Measurements from ENCODE around the gene DNAJA2. TPM values are rescaled to one million over a fixed set of nuclear protein-coding genes. Genes with fewer than 3 reads are reported as not detected.
A peak's percentile ranks its signal among the peaks of the same experiment; 100 is the strongest.

DNAJA2 gene
- total and polyA plus RNA-seq, 2 of the 8 experiments (the other 6 are each of a cell fraction or from before 2014, with no cell fraction given): 9.4 to 93.8 TPM

- FAIRE-seq: no peak
- Histone ChIP-seq H3K4me3 (ENCODE audit: extremely low read depth in 1 of 4, insufficient read depth in 2 of 4, low read depth in 3 of 4, low read length in 4 of 4) (no peak overlapping the region), H3K27ac (ENCODE audit: low read depth, low read length) (no peak overlapping the region), H4K20me1 (replicated peaks in 1 of 2; ENCODE audit: control insufficient read depth in 1 of 2, insufficient read depth in 2 of 2, low read length in 2 of 2) (no peaks in the 10 kb centered on the region), H3K23ac (ENCODE audit: insufficient read length) (no peak overlapping the region), H3K4me2 (ENCODE audit: insufficient read depth in 1 of 2, low read depth in 2 of 2, low read length in 2 of 2) (no peak overlapping the region), H3K18ac (ENCODE audit: extremely low read depth, low read length) (no peak overlapping the region), H4K91ac (replicated peaks; ENCODE audit: insufficient read length, low read length) (no peak overlapping the region), H3K4me1 (replicated peaks in 1 of 4; ENCODE audit: control insufficient read depth in 3 of 4, insufficient read depth in 4 of 4, low read length in 3 of 4) (no peaks in the 10 kb centered on the region), H3K23me2 (ENCODE audit: low read depth, low read length) (no peaks in the 10 kb centered on the region), H3K56ac (replicated peaks; ENCODE audit: insufficient read length, low read depth, low read length) (no peak overlapping the region), H4K8ac (ENCODE audit: extremely low read depth, insufficient read depth, low read length) (no peak overlapping the region), H3K9ac (replicated peaks in 1 of 4; ENCODE audit: extremely low read depth in 1 of 4, low read depth in 3 of 4, low read length in 3 of 4) (no peak overlapping the region), H2BK12ac (ENCODE audit: low read depth, low read length) (no peak overlapping the region), H2AFZ (ENCODE audit: low read length) (no peak overlapping the region), H3K27me3 (replicated peaks in 1 of 4; ENCODE audit: control insufficient read depth in 3 of 4, extremely low read depth in 1 of 4, insufficient read depth in 3 of 4, low read length in 3 of 4) (no peaks in the 10 kb centered on the region), H2BK20ac (ENCODE audit: low read length) (no peak overlapping the region), H2BK5ac (ENCODE audit: low read depth, low read length) (no peak overlapping the region), H2BK15ac (ENCODE audit: low read length) (no peak overlapping the region), H2AK5ac (ENCODE audit: low read depth, low read length) (no peak overlapping the region), H3K79me1 (ENCODE audit: low read depth, low read length) (no peaks in the 10 kb centered on the region), H2BK120ac (replicated peaks; ENCODE audit: low read depth, low read length) (no peak overlapping the region), H3K4ac (replicated peaks; ENCODE audit: insufficient read length, low read depth, low read length) (no peak overlapping the region), H4K5ac (ENCODE audit: insufficient read length, low read depth, low read length) (no peak overlapping the region), H3K36me3 (ENCODE audit: control insufficient read depth in 2 of 4, insufficient read depth in 4 of 4, low read length in 3 of 4) (no peaks in the 10 kb centered on the region; a peak in 1 of 8 replicates), H3K79me2 (ENCODE audit: control insufficient read depth in 1 of 2, insufficient read depth in 2 of 2, low read length in 2 of 2) (no peaks in the 10 kb centered on the region), H3K9me3 (ENCODE audit: insufficient read depth in 2 of 2, low read depth in 1 of 2, low read length in 1 of 2) (no peaks in the 10 kb centered on the region), H3K14ac (ENCODE audit: insufficient read length) (no peak overlapping the region)
- DNase-seq (ENCODE audit: low read depth in 1 of 2, low spot score in 2 of 2): no peak
- TF ChIP-seq CEBPB (IDR thresholded peaks at IDR 0.05; ENCODE audit: low read depth, low read length): 0 out of 2 replicates have a peak, but pooled peaks have one; percentile 13
- no peak for TF ChIP-seq ATF3 (IDR thresholded peaks at IDR 0.05; ENCODE audit: insufficient read depth, low read depth, low read length)
- WGBS, 2 experiments (ENCODE audit: extremely low coverage in 1 of 2, insufficient coverage in 1 of 2, insufficient read length in 1 of 2, insufficient replicate concordance in 2 of 2, low coverage in 1 of 2, low lambda C conversion rate in 2 of 2, missing lambda C conversion rate in 1 of 2): 90% methylated on average over 7 of the region's 7 CpGs; no CpG with 5 or more reads in 1 of the 2 experiments
- POLR2A ChIA-PET (ENCODE audit: partially characterized antibody): interaction anchor here (1.8 to 2.1 kb wide), 2 partner anchors 15 to 23 kb away, joined by 5 to 6 read pairs; no protein-coding TSS in a partner anchor
- CTCF ChIA-PET (ENCODE audit: partially characterized antibody): interaction anchor here (0.6 to 1.9 kb wide), 5 partner anchors 9 to 1201 kb away, joined by 3 to 6 read pairs (median 3); no protein-coding TSS in a partner anchor
Observed at GRCh38 chr16:46949241-46949892, 24.1 kb downstream of the DNAJA2 start.

Measured in H1 (cell line).